PFSK-1 (cell line): ENCODE measurements around the gene SEZ6L2.

Source experiments
- FOXP2 ChIP-seq: optimal IDR thresholded peaks from 2 replicates; pipeline ENCODE3; 2011; ENCODE audit warnings: borderline replicate concordance, control low read depth, inconsistent platforms; ENCODE audit not compliant: insufficient read depth; ENCODE audit errors: extremely low read length, extremely low read depth
- POLR2AphosphoS5 ChIP-seq: IDR thresholded peaks from 2 replicates; pipeline ENCODE4 v1.6.1; 2012; ENCODE audit warnings: low read depth, mild to moderate bottlenecking, control low read depth, low read length, moderate library complexity
- SIN3A ChIP-seq: IDR thresholded peaks from 2 replicates; pipeline ENCODE4 v1.6.1; 2012; ENCODE audit warnings: mild to moderate bottlenecking, low read length, moderate library complexity, borderline replicate concordance; ENCODE audit not compliant: insufficient read depth
- TAF1 ChIP-seq: IDR thresholded peaks from 2 replicates; pipeline ENCODE4 v1.6.1; 2012; ENCODE audit warnings: low read length, control low read depth, borderline replicate concordance; ENCODE audit not compliant: insufficient read depth
- TF ChIP-seq, protein P1 (sequence below), 2 experiments: IDR thresholded peaks; 2 replicates each; pipeline versions ENCODE4 v1.6.1 to v1.8.0; 2011 to 2012; ENCODE audit warnings: low read depth in 2 of 2, low read length in 2 of 2, control low read depth in 1 of 2, inconsistent platforms in 1 of 2, mild to moderate bottlenecking in 1 of 2, moderate library complexity in 1 of 2; ENCODE audit not compliant: insufficient read depth in 1 of 2

The SEZ6L2 gene

DNA sequence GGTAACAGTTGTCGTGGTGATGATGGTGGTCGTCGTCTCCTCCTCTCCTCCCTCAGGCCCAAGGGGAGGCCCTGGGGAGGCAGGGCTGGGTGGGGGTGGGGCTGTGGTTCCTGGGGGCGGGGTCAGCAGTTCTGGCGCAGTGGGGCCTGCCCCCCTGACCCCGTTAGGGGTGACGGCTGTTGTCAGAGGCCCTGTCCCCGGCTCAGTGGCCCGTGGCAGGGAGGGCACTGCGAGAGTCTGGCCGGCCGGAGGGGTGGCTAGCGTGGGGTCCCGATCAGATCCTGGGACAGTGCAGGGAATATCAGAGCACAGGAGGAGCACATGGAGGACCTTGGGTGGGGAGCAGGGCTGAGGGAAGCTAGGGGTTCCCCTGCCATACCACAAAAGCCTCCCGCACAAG is 2.5 kb downstream of the SEZ6L2 start:
- TF ChIP-seq POLR2AphosphoS5 = no peak
- TF ChIP-seq FOXP2 = no peak
- TF ChIP-seq TAF1 = no peak
- TF ChIP-seq SIN3A = no peak

DNA sequence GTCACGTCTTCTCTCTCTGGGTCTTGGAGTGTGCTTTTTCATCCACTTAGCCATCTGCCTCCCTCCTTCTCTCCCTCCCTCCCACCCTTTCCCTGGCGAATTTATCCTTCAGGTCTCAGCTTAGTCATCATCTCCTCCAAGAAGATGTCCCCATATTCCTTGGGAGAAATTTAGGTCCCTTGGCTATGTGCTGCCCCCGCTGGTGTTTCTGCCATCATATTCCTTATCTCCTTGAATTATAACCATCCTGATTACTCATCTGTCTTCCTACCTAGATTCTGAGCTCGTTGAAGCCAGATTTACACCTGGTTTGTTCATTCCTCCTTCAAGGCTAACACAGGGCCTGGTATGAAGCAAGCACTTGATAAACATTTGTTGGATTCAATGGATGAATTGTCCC is 5.0 kb downstream of the SEZ6L2 start:
- no peak for TF ChIP-seq POLR2AphosphoS5
- TF ChIP-seq TAF1 = no peak
- TF ChIP-seq, protein P1, sequence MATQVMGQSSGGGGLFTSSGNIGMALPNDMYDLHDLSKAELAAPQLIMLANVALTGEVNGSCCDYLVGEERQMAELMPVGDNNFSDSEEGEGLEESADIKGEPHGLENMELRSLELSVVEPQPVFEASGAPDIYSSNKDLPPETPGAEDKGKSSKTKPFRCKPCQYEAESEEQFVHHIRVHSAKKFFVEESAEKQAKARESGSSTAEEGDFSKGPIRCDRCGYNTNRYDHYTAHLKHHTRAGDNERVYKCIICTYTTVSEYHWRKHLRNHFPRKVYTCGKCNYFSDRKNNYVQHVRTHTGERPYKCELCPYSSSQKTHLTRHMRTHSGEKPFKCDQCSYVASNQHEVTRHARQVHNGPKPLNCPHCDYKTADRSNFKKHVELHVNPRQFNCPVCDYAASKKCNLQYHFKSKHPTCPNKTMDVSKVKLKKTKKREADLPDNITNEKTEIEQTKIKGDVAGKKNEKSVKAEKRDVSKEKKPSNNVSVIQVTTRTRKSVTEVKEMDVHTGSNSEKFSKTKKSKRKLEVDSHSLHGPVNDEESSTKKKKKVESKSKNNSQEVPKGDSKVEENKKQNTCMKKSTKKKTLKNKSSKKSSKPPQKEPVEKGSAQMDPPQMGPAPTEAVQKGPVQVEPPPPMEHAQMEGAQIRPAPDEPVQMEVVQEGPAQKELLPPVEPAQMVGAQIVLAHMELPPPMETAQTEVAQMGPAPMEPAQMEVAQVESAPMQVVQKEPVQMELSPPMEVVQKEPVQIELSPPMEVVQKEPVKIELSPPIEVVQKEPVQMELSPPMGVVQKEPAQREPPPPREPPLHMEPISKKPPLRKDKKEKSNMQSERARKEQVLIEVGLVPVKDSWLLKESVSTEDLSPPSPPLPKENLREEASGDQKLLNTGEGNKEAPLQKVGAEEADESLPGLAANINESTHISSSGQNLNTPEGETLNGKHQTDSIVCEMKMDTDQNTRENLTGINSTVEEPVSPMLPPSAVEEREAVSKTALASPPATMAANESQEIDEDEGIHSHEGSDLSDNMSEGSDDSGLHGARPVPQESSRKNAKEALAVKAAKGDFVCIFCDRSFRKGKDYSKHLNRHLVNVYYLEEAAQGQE (IDR thresholded peaks at IDR 0.05; ENCODE audit: insufficient read depth in 1 of 2, low read depth in 2 of 2, low read length in 2 of 2) = no peak
- no peak for TF ChIP-seq FOXP2
- no peak for TF ChIP-seq SIN3A

DNA sequence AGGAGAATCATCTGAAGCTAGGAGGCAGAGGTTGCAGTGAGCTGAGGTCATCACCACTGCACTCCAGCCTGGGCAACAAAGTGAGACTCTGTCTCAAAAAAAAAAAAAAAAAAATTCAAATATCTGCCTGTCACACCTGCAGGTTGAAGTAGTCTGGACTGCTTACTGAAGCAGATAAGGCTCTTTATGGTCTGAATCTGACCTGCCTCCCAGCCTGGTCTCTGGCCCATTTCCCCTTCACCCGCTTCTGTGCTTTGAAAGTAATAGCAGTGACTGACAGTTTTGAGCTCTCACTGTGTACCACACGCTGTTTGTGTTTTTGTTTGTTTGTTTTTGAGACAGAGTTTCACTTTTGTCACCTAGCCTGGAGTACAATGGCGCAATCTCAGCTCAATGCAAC is 5.8 kb downstream of the SEZ6L2 start:
- TF ChIP-seq, protein P1 (IDR thresholded peaks at IDR 0.05; ENCODE audit: insufficient read depth in 1 of 2, low read depth in 2 of 2, low read length in 2 of 2) = no peak
- TF ChIP-seq POLR2AphosphoS5 (no peak), FOXP2 (no peak), TAF1 (no peak), SIN3A (no peak)

DNA sequence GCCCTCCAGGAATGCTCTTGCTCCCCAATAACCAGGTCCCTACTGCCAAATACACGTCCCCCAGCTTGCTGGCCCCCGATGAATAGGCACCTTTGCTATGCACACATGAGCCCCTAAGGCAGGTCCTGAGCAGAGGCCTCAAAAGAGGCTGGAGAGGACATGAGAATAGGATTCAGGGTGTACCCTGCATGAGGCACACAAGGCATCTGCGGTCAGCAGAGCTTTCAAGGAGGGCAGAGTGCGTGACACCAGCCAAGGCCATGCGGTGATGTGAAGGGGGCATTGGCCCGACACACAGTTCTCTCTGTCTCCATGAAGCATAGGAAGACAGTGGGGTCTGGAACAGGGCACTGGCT is 6.9 kb downstream of the SEZ6L2 start:
- TF ChIP-seq SIN3A (no peak), POLR2AphosphoS5 (no peak), TAF1 (no peak), FOXP2 (no peak)
- TF ChIP-seq, protein P1 (IDR thresholded peaks at IDR 0.05; ENCODE audit: insufficient read depth in 1 of 2, low read depth in 2 of 2, low read length in 2 of 2) = no peak

DNA sequence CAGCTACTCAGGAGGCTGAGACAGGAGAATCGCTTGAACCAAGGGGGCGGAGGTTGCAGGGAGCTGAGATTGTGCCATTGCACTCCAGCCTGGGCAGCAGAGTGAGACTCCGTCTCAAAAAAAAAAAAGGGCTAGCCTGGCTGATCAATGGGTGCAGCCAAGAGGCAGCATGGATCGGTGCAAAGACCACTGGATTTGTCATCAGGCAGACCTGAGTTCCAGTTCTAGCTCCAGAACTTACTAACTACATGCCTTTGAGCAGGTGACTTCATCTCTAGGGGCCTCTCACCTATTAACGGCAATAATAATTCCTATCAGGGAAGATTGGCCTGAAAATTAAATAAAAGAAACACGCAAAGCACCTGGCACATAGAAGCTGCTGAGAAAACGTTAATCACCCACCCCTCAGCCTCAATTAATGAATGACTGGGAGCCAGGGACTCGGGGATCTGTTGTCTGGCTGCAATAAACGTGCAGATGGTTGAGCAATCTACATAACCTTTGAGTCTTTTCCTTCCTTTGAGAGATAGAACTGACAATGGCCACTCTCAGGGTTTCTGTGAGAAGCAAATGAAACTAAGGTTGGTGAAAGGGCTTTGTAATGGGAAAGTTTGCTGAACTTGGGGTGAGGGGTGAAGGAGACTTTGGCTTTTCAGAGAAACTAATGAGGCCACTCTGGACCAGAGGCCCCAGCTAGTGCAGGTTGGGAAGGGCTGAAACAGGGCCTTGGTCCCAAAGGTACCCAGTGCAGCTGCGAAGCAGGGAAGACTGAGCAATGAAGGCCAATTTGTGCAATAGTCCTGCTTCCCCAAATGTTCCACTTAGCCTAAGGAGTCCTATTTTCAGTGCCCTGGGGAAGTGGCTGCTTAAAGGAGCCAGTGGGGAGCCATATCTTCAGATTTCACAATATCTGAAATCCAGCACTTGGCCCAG is 7.6 kb downstream of the SEZ6L2 start:
- TF ChIP-seq FOXP2 = no peak
- TF ChIP-seq TAF1 = no peak
- TF ChIP-seq POLR2AphosphoS5 = no peak
- TF ChIP-seq, protein P1 (IDR thresholded peaks at IDR 0.05; ENCODE audit: insufficient read depth in 1 of 2, low read depth in 2 of 2, low read length in 2 of 2) = no peak
- TF ChIP-seq SIN3A = no peak
